Trophoblast cell (in vitro differentiated cells and primary cell): Measurements from ENCODE around the gene AGRP.

ENCODE experiments used
- DNase-seq, 2 donors: peaks; one replicate each; pipeline ENCODE4 v3.0.0-alpha.2; 2016
- H2AFZ ChIP-seq: 2 replicates; pipeline ENCODE4 v1.6.1; 2013; ENCODE audit warnings: low read length, moderate library complexity, mild to moderate bottlenecking; ENCODE audit not compliant: insufficient read depth, poor library complexity
- H2AK5ac ChIP-seq: 2 replicates; pipeline ENCODE4 v1.6.1; 2013; ENCODE audit warnings: mild to moderate bottlenecking, low read length
- H2BK120ac ChIP-seq: 2 replicates; pipeline ENCODE4 v1.6.1; 2013; ENCODE audit warnings: low read length, mild to moderate bottlenecking, moderate library complexity; ENCODE audit not compliant: insufficient read depth, poor library complexity
- H2BK12ac ChIP-seq: 2 replicates; pipeline ENCODE4 v1.6.1; 2013; ENCODE audit warnings: mild to moderate bottlenecking, low read length, moderate library complexity
- H2BK5ac ChIP-seq: 2 replicates; pipeline ENCODE4 v1.6.1; 2013; ENCODE audit warnings: low read length, low read depth, moderate library complexity, mild to moderate bottlenecking; ENCODE audit not compliant: poor library complexity
- H3K14ac ChIP-seq: 2 replicates; pipeline ENCODE4 v1.6.1; 2013; ENCODE audit warnings: mild to moderate bottlenecking, low read length
- H3K18ac ChIP-seq: 2 replicates; pipeline ENCODE4 v1.6.1; 2013; ENCODE audit warnings: mild to moderate bottlenecking, low read length
- H3K23ac ChIP-seq: 2 replicates; pipeline ENCODE4 v1.6.1; 2013; ENCODE audit warnings: low read length
- H3K27ac ChIP-seq: 2 replicates; pipeline ENCODE4 v1.5.1; 2013; ENCODE audit warnings: low read depth, mild to moderate bottlenecking, inconsistent platforms, low read length, moderate library complexity
- H3K27me3 ChIP-seq: 2 replicates; pipeline ENCODE4 v1.6.1; 2013; ENCODE audit warnings: inconsistent platforms, mild to moderate bottlenecking, low read length, moderate library complexity; ENCODE audit not compliant: insufficient read depth
- H3K36me3 ChIP-seq, 2 experiments: 1 replicate in 1 of 2; 2 replicates in 1 of 2; pipeline ENCODE4 v1.6.1; 2013; ENCODE audit warnings: low read length in 2 of 2, mild to moderate bottlenecking in 2 of 2, moderate library complexity in 1 of 2; ENCODE audit not compliant: insufficient read depth in 2 of 2, control insufficient read depth in 1 of 2
- H3K4ac ChIP-seq: 2 replicates; pipeline ENCODE4 v1.6.1; 2013; ENCODE audit warnings: low read depth, mild to moderate bottlenecking, low read length, moderate library complexity
- H3K4me1 ChIP-seq, 2 experiments: 1 replicate in 1 of 2; 2 replicates in 1 of 2; pipeline ENCODE4 v1.6.1; 2013; ENCODE audit warnings: low read length in 2 of 2, mild to moderate bottlenecking in 2 of 2, moderate library complexity in 1 of 2; ENCODE audit not compliant: insufficient read depth in 2 of 2, control insufficient read depth in 1 of 2
- H3K4me2 ChIP-seq: 2 replicates; pipeline ENCODE4 v1.6.1; 2013; ENCODE audit warnings: inconsistent platforms, mild to moderate bottlenecking, low read length, moderate library complexity
- H3K4me3 ChIP-seq: 2 replicates; pipeline ENCODE4 v1.5.1; 2013; ENCODE audit warnings: mild to moderate bottlenecking, low read depth, low read length, inconsistent platforms
- H3K79me1 ChIP-seq: one replicate; pipeline ENCODE4 v1.6.1; 2013; ENCODE audit warnings: low read length
- H3K79me2 ChIP-seq: 2 replicates; pipeline ENCODE4 v1.6.1; 2013; ENCODE audit warnings: low read length, mild to moderate bottlenecking; ENCODE audit not compliant: control insufficient read depth, insufficient read depth, poor library complexity
- H3K9ac ChIP-seq: 2 replicates; pipeline ENCODE4 v1.6.1; 2013; ENCODE audit warnings: mild to moderate bottlenecking, low read length
- H3K9me3 ChIP-seq: 2 replicates; pipeline ENCODE4 v1.6.1; 2013; ENCODE audit warnings: low read depth, mild to moderate bottlenecking, control low read depth, inconsistent platforms, low read length; ENCODE audit not compliant: insufficient read depth
- H4K12ac ChIP-seq: 2 replicates; pipeline ENCODE4 v1.6.1; 2013; ENCODE audit warnings: low read depth, mild to moderate bottlenecking, low read length, moderate library complexity
- H4K8ac ChIP-seq: 2 replicates; pipeline ENCODE4 v1.6.1; 2013; ENCODE audit warnings: low read depth, mild to moderate bottlenecking, low read length, moderate library complexity
- H4K91ac ChIP-seq: one replicate; pipeline ENCODE4 v1.6.1; 2013; ENCODE audit warnings: low read depth, mild to moderate bottlenecking, low read length, moderate library complexity
- WGBS: extraction: QIAGEN DNeasy Blood & Tissue Kit; methylation state at CpG from one replicate; pipeline ENCODE4 v1.1.7; 2013; ENCODE audit warnings: missing lambda C conversion rate; ENCODE audit not compliant: insufficient read length, insufficient coverage; ENCODE audit errors: extremely low coverage; 5-methylcytosine and 5-hydroxymethylcytosine counted together

Gene AGRP

DNA sequence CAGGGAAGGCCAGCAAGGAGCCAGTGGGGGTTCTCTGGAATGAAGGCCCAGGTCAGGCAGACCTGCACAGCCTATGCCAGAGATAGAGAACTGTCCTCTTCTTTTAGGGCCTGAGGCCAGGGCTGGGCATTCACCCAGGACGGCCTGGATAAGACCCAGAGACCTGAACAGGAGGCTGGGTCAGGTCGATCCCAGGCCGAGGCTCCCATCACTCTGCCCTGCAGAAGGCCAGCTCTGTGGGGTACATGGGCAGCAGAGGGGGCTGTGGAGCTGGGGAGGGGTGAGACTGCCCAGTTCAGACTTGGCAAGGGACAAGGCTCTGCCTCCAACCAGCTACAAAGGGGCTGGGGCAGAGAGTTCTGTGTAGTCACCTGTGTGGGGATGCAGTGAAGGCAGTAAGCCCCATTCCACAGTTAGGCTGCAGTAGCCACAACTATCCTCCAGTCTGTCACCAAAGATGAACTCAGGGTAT is 37.9 kb downstream of the AGRP start:
- H4K91ac ChIP-seq, result no peak overlapping the region
- H3K4ac ChIP-seq, result no peak overlapping the region
- no peak overlapping the region for H3K27ac ChIP-seq
- WGBS, result no CpG with 5 or more reads among the region's 3 CpGs
- no peak overlapping the region for H2BK120ac ChIP-seq
- H2AFZ ChIP-seq, result no peak overlapping the region
- no peak overlapping the region for H3K4me3 ChIP-seq
- no peak overlapping the region for H3K18ac ChIP-seq
- H3K23ac ChIP-seq, result no peak overlapping the region
- H4K12ac ChIP-seq, result no peak overlapping the region
- H3K27me3 ChIP-seq, result no peaks in the 10 kb centered on the region
- H3K9me3 ChIP-seq, result peaks cover 3% of the 10 kb centered on the region
- H3K9ac ChIP-seq, result no peak overlapping the region
- H3K79me1 ChIP-seq, result no peaks in the 10 kb centered on the region
- no peak overlapping the region for H2AK5ac ChIP-seq
- no peak overlapping the region for H2BK12ac ChIP-seq
- H3K79me2 ChIP-seq, result no peaks in the 10 kb centered on the region
- peaks cover 48 to 62% of the 10 kb centered on the region in 2 experiments for H3K36me3 ChIP-seq
- no peak overlapping the region for H2BK5ac ChIP-seq
- H3K14ac ChIP-seq, result no peak overlapping the region
- H3K4me2 ChIP-seq, result no peak overlapping the region
- no peaks in the 10 kb centered on the region for H3K4me1 ChIP-seq
- DNase-seq, result no peak
- no peak overlapping the region for H4K8ac ChIP-seq

- H3K23ac ChIP-seq, result no peak overlapping the region
- no peak overlapping the region for H2BK120ac ChIP-seq
- no peak overlapping the region for H3K14ac ChIP-seq
- H2BK5ac ChIP-seq, result no peak overlapping the region
- no peaks in the 10 kb centered on the region for H3K79me1 ChIP-seq
- H3K27me3 ChIP-seq, result no peaks in the 10 kb centered on the region
- DNase-seq, result no peak
- no peak overlapping the region for H3K4me2 ChIP-seq
- H3K9me3 ChIP-seq, result peaks cover 3% of the 10 kb centered on the region
- H3K4me3 ChIP-seq, result no peak overlapping the region
- no peak overlapping the region for H2AK5ac ChIP-seq
- peaks cover 52 to 63% of the 10 kb centered on the region in 2 experiments for H3K36me3 ChIP-seq
- H2BK12ac ChIP-seq, result no peak overlapping the region
- H3K4me1 ChIP-seq, result no peaks in the 10 kb centered on the region
- H3K18ac ChIP-seq, result no peak overlapping the region
- H4K8ac ChIP-seq, result no peak overlapping the region
- no peak overlapping the region for H3K4ac ChIP-seq
- no peak overlapping the region for H3K9ac ChIP-seq
- no peak overlapping the region for H4K91ac ChIP-seq
- WGBS, result no CpG with 5 or more reads among the region's 7 CpGs
- H4K12ac ChIP-seq, result no peak overlapping the region
- no peak overlapping the region for H3K27ac ChIP-seq
- no peak overlapping the region for H2AFZ ChIP-seq
- no peaks in the 10 kb centered on the region for H3K79me2 ChIP-seq
Observed at GRCh38 chr16:67445126-67445426, 38.3 kb downstream of the AGRP start.

- no peak for DNase-seq
- WGBS, result no CpG with 5 or more reads among the region's 22 CpGs
- Histone ChIP-seq H2BK5ac (no peak overlapping the region), H4K12ac (no peak overlapping the region), H2BK120ac (no peak overlapping the region), H3K79me1 (no peaks in the 10 kb centered on the region), H4K91ac (no peak overlapping the region), H2AFZ (no peak overlapping the region), H3K14ac (no peak overlapping the region), H3K4ac (no peak overlapping the region), H3K4me3 (no peak overlapping the region), H3K9ac (no peak overlapping the region), H4K8ac (no peak overlapping the region), H3K23ac (no peak overlapping the region), H3K36me3 (peaks cover 54 to 62% of the 10 kb centered on the region in 2 experiments), H3K27me3 (no peaks in the 10 kb centered on the region), H3K27ac (no peak overlapping the region), H3K9me3 (peaks cover 5% of the 10 kb centered on the region), H3K4me2 (no peak overlapping the region), H3K79me2 (no peaks in the 10 kb centered on the region), H2BK12ac (no peak overlapping the region), H3K4me1 (no peaks in the 10 kb centered on the region), H3K18ac (no peak overlapping the region), H2AK5ac (no peak overlapping the region)
Observed at GRCh38 chr16:67444259-67445125, 38.9 kb downstream of the AGRP start.

DNA sequence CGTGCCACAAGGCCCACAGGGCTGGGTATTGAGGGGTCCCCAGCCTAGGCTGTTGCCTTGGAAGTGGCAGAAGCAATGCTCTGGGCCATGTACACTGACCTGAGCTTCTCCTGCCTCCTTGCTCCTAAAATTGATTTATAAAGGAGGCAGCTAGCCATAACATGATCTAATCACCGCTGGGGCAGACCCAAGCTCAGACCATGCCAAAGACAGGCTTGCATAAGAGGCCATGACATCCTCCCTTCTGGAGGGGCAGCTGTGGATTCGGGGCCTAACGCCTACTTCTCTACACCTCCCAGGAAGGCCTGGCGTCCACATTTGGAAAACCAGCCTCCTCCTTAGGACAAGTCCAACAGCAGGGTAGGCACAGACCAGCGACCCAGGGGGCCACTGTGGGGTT is 40.1 kb downstream of the AGRP start:
- no peaks in the 10 kb centered on the region for H3K4me1 ChIP-seq
- no peak overlapping the region for H2AK5ac ChIP-seq
- H3K23ac ChIP-seq, result no peak overlapping the region
- no peak overlapping the region for H3K18ac ChIP-seq
- H2BK12ac ChIP-seq, result no peak overlapping the region
- no peak overlapping the region for H3K14ac ChIP-seq
- H4K91ac ChIP-seq, result no peak overlapping the region
- H3K27ac ChIP-seq, result no peak overlapping the region
- no peak overlapping the region for H3K9ac ChIP-seq
- H2AFZ ChIP-seq, result no peak overlapping the region
- DNase-seq, result no peak
- no CpG with 5 or more reads among the region's 6 CpGs for WGBS
- H3K79me2 ChIP-seq, result no peaks in the 10 kb centered on the region
- peaks cover 5% of the 10 kb centered on the region for H3K9me3 ChIP-seq
- H2BK120ac ChIP-seq, result no peak overlapping the region
- H3K4me2 ChIP-seq, result no peak overlapping the region
- H3K27me3 ChIP-seq, result no peaks in the 10 kb centered on the region
- H4K12ac ChIP-seq, result no peak overlapping the region
- no peak overlapping the region for H3K4ac ChIP-seq
- no peaks in the 10 kb centered on the region for H3K79me1 ChIP-seq
- H3K36me3 ChIP-seq, result peaks cover 63 to 68% of the 10 kb centered on the region in 2 experiments
- no peak overlapping the region for H4K8ac ChIP-seq
- no peak overlapping the region for H3K4me3 ChIP-seq
- no peak overlapping the region for H2BK5ac ChIP-seq
